CMK (cell line): ENCODE data around the gene A1BG.
"Not testable (repeated sequence)": the region's sequence is repeated elsewhere in the genome, so short reads cannot be mapped to it uniquely, and the experiment has no call there.

Experiments
- DNase-seq: peaks from one replicate; pipeline ENCODE4 v3.0.0-alpha.2; 2010; ENCODE audit warnings: low read depth

Gene A1BG

DNA sequence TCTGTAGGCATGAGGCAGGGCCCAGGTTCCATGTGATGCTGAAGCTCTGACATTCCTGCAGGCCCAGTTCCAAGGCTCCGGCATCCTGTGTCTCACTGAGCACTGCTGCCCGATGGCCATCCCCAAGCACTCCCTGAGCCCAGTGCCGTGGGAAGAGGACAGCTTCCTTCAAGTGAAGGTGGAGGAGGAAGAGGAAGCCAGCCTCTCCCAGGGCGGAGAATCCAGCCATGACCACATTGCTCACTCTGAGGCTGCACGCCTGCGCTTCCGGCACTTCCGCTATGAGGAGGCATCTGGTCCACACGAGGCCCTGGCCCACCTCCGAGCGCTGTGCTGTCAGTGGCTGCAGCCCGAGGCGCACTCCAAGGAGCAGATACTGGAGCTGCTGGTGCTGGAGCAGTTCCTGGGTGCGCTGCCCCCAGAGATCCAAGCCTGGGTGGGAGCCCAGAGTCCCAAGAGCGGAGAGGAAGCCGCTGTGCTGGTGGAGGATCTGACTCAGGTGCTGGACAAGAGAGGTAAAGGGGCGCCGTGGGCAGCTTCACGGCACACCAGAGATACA, 18.5 kb downstream of the A1BG start:
- no peak for DNase-seq

DNA sequence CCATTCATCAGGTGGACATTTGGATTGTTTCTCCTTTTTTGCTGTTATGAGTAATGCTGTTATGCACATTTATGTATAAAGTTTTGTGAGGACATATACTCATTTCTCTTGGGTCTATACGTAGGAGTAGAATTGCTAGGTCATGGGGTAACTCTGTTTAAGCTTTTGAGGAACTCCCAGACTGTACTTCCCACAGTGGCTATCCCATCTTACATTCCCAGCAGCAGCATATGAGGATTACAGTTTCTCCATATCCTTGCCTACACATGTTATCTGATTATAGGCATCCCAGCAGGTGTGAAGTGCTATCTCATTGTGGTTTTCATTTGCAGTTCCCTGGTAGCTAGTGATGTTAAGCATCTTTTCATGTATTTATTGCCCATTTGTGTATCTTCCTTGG, 20.6 kb downstream of the A1BG start:
- DNase-seq: no peak

GRCh38 chr19:58330458-58330857, 22.8 kb downstream of the A1BG start:
- DNase-seq: no peak

DNA sequence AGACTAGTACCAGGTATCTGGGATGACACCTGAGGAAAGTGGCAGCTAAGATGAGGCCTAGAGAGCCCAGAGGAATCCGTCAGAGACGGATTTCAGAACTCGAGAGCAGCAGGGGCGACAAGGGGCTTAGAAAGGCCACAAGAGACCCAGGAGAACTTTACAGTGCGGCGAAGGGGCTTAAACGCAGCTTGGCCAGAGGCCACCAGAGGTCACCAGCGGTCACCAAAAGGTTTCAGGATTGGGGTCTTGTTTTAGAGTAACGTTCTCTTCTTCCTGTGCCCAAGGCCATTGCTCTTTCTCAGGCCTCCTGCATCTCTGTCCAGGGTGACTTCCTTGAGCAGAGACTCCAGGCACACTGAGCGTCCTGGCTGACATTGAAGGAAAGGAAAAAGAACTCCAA, 24.3 kb downstream of the A1BG start:
- DNase-seq: no peak

GRCh38 chr19:58326914-58327726, 26.2 kb downstream of the A1BG start, which contains the start of gene ZSCAN22:
ZSCAN22 (plus strand) TSS chr19:58326994; CDS start chr19:58334803, 7,809 bp downstream.
- peak; percentile 95 for DNase-seq

GRCh38 chr19:58326501-58326913, 26.8 kb downstream of the A1BG start:
- DNase-seq: no peak

GRCh38 chr19:58325311-58326022, 27.8 kb downstream of the A1BG start:
- DNase-seq: no peak

- DNase-seq: no peak
Measured at GRCh38 chr19:58319241-58319640, 34.1 kb downstream of the A1BG start.

DNA sequence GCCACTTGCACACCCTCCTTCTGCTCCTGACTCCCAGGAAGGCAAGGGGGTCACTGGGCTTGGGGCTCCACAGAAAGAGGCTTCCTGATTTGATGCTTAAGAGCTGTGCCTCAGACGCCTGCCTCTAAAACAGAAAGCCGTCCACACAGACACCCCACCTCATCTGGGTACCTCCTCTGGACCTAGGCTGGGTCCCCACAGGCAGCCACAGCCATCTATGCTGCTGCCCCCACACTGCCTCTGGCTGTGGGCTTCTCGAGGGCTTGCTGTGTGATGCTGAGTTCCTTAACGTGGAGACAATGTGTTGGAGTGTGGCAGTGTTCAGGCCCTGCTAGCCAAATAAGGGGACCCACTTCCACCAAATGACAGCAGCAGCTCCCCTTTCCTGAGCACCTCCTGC, 35.0 kb downstream of the A1BG start:
- no peak for DNase-seq

DNA sequence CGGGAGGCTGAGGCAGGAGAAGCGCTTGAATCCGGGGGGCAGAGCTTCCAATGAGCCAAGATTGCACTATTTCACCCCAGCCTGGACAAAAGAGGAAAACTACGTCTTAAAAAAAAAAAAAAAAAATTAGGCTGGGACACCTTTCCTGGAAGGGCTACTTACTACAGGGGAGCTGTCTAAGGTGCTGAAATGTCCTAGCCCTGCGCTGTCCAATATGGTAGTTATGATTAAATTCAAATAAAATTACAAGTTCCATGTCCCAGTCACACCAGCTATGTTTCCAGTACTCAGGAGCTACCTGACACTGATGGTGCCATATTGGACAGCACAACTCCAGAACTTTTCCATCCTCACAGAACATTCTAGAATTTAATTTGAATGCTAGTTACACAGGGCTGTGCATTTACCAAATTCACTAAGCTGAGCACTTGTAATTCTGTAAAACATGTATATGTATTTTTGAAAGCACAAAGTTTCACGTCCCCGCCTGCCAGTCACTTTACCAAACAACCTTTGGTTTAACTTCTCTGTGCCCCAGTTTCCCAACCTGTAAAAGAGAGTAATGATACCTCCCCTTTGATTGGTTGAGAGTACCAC, 35.7 kb downstream of the A1BG start:
- DNase-seq: no peak

GRCh38 chr19:58315580-58315979, 37.7 kb downstream of the A1BG start:
- DNase-seq: no peak

DNA sequence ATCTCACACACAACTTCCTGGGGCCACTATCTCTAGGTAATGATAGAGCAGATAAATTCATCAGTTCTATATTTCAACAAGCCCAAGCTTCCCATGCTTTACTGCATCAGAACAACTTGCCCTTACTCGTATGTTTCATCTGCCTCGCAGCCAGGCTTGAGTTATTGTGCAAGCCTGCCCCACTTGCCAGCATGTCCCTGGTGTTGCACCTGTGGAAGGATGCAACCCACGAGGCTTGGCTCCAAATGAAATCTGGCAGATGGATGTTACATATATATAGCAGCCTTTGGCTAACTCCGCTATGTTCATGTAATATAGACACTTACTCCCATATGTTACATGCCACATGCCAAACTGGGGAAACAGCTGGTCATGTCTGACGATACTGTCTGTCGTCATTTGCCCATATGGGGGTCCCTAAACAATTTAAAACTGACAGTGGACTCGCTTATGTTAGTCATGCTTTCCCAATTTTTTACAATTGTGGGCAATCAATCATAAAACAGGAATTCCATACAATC, 41.9 kb downstream of the A1BG start:
- DNase-seq: no peak

GRCh38 chr19:58310685-58311084, 42.6 kb downstream of the A1BG start:
- not testable (repeated sequence) for DNase-seq

- no peak for DNase-seq
Measured at GRCh38 chr19:58307736-58308135, 45.6 kb downstream of the A1BG start.

DNA sequence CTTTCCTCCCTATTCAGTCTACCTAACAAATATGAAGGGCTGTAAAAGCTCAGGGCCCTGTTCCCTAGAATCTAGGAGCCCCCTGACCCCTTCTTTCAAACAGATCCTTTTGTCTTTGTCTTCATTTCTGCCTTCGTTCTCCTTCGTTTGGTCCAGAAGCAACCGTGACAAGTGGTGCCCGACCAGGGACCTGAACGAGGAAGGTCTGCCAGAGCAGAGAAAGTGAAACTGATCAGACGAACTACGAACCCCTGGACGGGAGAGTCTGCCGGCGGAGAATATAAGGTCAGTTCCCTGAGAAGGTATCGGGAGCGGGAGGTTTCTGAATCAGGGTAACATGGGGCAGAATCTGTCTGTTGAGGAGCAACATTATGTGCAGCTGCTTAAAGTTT, 47.4 kb downstream of the A1BG start:
- no peak for DNase-seq

DNA sequence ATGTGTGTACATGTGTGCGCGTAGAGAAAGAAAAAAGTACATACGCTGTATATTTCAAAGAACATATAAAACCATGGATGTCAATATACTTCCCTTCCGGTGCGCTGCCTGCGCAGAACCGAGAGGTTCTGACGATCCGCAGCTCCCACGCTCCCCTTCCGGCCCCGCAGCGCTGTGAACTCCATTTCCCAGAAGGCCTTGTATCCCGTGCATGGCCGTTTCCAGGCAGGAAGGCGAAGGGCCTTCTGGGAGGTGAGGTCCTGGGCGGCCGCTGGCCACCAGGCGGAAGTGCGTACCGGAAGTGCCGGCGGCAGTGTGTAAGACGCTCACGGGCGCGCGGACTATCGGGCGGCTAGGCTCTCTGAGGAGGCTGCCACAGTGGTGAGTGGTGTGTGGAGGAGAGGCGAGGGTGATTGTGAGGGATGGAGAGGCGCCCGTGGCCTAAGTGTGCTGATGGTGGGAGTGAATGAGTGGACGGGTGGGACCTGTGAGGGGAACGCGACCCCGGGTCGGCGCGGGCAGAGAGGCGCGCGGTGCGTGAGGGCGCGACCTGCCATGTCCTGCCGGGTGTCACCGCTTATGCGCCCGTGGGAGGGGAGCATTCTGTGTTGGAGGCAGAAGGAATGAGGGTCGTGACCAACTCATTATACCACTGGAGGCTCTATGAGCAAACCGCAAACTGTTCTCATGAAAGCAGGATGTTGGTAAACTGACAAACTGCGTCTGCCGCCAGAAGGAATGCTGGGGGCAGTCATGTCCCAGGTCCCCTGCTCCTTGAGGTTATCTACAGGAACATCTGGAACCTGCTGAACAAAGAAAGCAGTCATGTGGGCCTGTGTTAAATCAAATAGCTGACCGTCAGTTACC, 48.0 kb downstream of the A1BG start, which contains the start of gene ERVK3-1:
Gene ERVK3-1 (plus strand): TSS at position 313 of the 867 bp plus-strand sequence. CDS start 6,792 bp downstream, outside the sequence.
- DNase-seq: peak; percentile 98

DNA sequence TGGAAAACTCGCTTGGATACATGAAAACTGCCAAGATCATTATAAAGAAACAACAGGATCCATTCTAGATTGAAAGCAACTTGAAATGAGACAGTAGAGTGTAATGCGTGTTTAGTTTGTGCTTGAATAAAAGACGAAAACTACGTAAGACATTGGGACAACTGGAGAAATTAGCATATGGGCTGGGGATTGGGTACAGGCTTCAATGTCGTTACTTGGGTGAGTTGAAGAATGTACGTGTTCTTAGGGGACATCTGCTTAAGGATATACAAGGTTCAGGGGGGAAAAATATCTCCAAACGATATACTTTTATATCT, 48.6 kb downstream of the A1BG start:
- DNase-seq: no peak

DNA sequence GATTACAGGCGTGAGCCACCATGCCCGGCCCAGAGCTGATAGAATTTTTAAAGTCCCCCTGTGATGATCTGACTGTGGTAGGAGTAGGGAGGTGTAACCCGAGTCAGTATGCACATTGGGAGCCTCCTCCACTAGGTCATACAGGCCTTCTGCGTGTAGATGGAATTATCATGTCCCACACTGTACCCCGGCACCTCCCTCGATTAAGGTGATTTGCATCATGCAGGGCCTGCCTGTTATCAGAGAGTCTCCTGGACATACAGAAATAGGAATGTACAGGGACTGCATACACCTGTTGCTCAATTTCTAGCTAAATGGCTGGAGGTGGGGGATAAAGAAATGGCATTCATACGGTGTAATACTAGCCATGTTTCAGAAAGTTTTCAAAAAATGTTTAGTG, 49.0 kb downstream of the A1BG start:
- DNase-seq: no peak

DNA sequence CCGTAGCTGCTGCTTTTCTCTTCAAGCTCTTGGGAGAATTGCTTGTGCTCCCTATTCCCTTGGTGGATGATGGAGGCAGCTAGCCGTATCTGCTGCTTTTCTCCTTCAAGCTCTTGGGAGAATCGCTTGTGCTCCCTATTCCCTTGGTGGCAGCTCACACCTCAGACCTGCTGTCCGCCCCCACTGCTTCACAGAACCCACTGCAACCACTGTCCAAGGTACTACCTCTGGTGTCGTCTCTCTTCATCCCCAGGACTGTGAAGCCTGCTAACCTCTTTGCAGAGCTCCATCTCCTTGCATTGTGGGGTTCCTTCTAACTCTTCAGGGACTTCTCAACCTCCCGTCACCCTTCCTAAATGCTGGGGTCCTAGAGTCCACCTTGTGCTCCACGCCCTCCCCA, 52.7 kb downstream of the A1BG start:
- no peak for DNase-seq

- DNase-seq: no peak
Measured at GRCh38 chr19:58296104-58296503, 57.2 kb downstream of the A1BG start.
